H1 (cell line): ENCODE results near the gene NLRP1.

Experiments used
- CTCF ChIP-seq, 3 experiments: IDR thresholded peaks; 1 replicate in 2 of 3; 2 replicates in 1 of 3; pipeline versions ENCODE4 v1.5.1 to v1.6.1; 2011; ENCODE audit warnings: low read length in 3 of 3, mild to moderate bottlenecking in 3 of 3, inconsistent platforms in 2 of 3, low read depth in 1 of 3, moderate library complexity in 1 of 3; ENCODE audit not compliant: insufficient read depth in 1 of 3; ENCODE audit errors: control extremely low read depth in 1 of 3
- EP300 ChIP-seq, 2 experiments: IDR thresholded peaks; 1 replicate in 1 of 2; 2 replicates in 1 of 2; pipeline ENCODE4 v1.6.1; 2011 to 2012; ENCODE audit warnings: low read depth in 2 of 2, low read length in 2 of 2, mild to moderate bottlenecking in 2 of 2, borderline replicate concordance in 1 of 2, inconsistent platforms in 1 of 2, moderate library complexity in 1 of 2
- FOSL1 ChIP-seq: IDR thresholded peaks from 2 replicates; pipeline ENCODE4 v1.6.1; 2011; ENCODE audit warnings: mild to moderate bottlenecking, low read depth, low read length, moderate library complexity; ENCODE audit not compliant: insufficient read depth
- POLR2A ChIP-seq, 2 experiments: IDR thresholded peaks; 1 replicate in 1 of 2; 2 replicates in 1 of 2; pipeline ENCODE4 v1.6.1; 2011; ENCODE audit warnings: low read depth in 2 of 2, low read length in 2 of 2, mild to moderate bottlenecking in 2 of 2; ENCODE audit errors: control extremely low read depth in 1 of 2
- USF2 ChIP-seq: IDR thresholded peaks from 2 replicates; pipeline ENCODE4 v1.6.1; 2011; ENCODE audit warnings: low read length, improper control_type of control experiment

DNA sequence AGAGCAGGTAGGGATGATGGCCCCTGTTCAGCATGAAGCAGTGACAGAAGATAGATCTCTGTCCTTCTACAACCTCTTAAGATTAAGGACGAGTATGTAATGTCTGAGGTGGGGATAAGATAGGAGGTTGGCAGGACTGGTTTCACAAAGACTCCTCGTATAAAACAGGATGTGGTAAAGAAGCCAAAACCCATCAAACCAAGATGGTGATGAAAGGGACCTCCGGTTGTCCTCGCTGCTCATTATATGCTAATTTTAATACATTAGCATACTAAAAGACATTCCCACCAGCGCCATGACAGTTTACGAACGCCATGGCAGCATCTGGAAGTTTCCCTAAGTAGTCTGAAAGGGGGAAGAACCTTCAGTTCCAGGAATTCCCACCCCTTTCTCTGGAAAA, 70.7 kb downstream of the NLRP1 start:
- TF ChIP-seq EP300 (IDR thresholded peaks at IDR 0.05; ENCODE audit: borderline replicate concordance in 1 of 2, low read depth in 2 of 2, low read length in 2 of 2) = no peak
- no peak for TF ChIP-seq USF2
- TF ChIP-seq POLR2A (IDR thresholded peaks at IDR 0.05; ENCODE audit: control extremely low read depth in 1 of 2, low read depth in 2 of 2, low read length in 2 of 2) = no peak
- TF ChIP-seq CTCF (IDR thresholded peaks at IDR 0.05; ENCODE audit: control extremely low read depth in 1 of 3, insufficient read depth in 1 of 3, low read depth in 1 of 3, low read length in 3 of 3) = no peak
- no peak for TF ChIP-seq FOSL1
